OCI-LY3 (cell line): ENCODE measurements around the gene ABCC3.

Source experiments
- H2AFZ ChIP-seq: fragments of 200-600, 300-600 bp; shearing (Covaris generic); 2 replicates; pipeline ENCODE4 v1.6.0; 2014; ENCODE audit warnings: antibody characterized with exemption, low read depth, low read length
- H3K27ac ChIP-seq: fragments of 200-600, 300-600 bp; sonication (generic); 2 replicates; pipeline ENCODE4 v1.5.1; 2014; ENCODE audit warnings: mild to moderate bottlenecking, low read length, moderate library complexity, mixed read lengths
- H3K27me3 ChIP-seq: fragments of 200-600, 300-600 bp; sonication (generic); 2 replicates; pipeline ENCODE4 v1.6.1; 2014; ENCODE audit warnings: low read depth, low read length, mixed read lengths
- H3K36me3 ChIP-seq: fragments of 200-600, 300-600 bp; sonication (generic); replicated peaks from 2 replicates; pipeline ENCODE3; 2014; ENCODE audit warnings: low read depth, low read length, mixed read lengths
- H3K4me1 ChIP-seq: fragments of 300-600, 200-600 bp; sonication (generic); 2 replicates; pipeline ENCODE4 v1.6.1; 2014; ENCODE audit warnings: low read length, mixed read lengths
- H3K4me2 ChIP-seq: fragments of 200-600, 300-600 bp; sonication (generic); 2 replicates; pipeline ENCODE4 v1.6.1; 2014; ENCODE audit warnings: low read length, mixed read lengths
- H3K4me3 ChIP-seq: fragments of 300-600, 200-600 bp; sonication (generic); 2 replicates; pipeline ENCODE4 v1.5.1; 2014; ENCODE audit warnings: antibody characterized with exemption, mild to moderate bottlenecking, low read length, moderate library complexity
- H3K79me2 ChIP-seq: fragments of 300-600, 200-600 bp; shearing (Covaris generic); 2 replicates; pipeline ENCODE4 v1.6.1; 2014; ENCODE audit warnings: mild to moderate bottlenecking, low read length, mixed read lengths
- H3K9ac ChIP-seq: fragments of 300-600, 200-600 bp; shearing (Covaris generic); 2 replicates; pipeline ENCODE4 v1.6.0; 2014; ENCODE audit warnings: mild to moderate bottlenecking, low read length, moderate library complexity
- H3K9me3 ChIP-seq: fragments of 200-600, 300-600 bp; shearing (Covaris generic); 2 replicates; pipeline ENCODE4 v1.6.1; 2014; ENCODE audit warnings: low read length, mixed read lengths; ENCODE audit not compliant: insufficient read depth
- H4K20me1 ChIP-seq: fragments of 200-600, 300-600 bp; sonication (generic); 2 replicates; pipeline ENCODE4 v1.6.1; 2016; ENCODE audit warnings: low read length, mixed read lengths; ENCODE audit not compliant: insufficient read depth
- CTCF ChIP-seq: fragments of 200-600, 300-600 bp; sonication (generic); IDR thresholded peaks from 2 replicates; pipeline ENCODE4 v1.5.1; 2014; ENCODE audit warnings: antibody characterized with exemption, low read length, low read depth
- EZH2phosphoT487 ChIP-seq: fragments of 200-600 bp; shearing (Covaris generic); IDR thresholded peaks from 2 replicates; pipeline ENCODE4 v1.6.1; 2018; ENCODE audit warnings: antibody characterized with exemption, mixed run types, low read depth

The ABCC3 gene

GRCh38 chr17:50641357-50641756, 6.7 kb downstream of the ABCC3 start:
- no peaks in the 10 kb centered on the region for H3K9me3 ChIP-seq
- no peak overlapping the region for H3K9ac ChIP-seq
- peak overlapping the region; percentile 18; the same call in 1 of the 2 replicates for H2AFZ ChIP-seq
- H4K20me1 ChIP-seq: no peaks in the 10 kb centered on the region
- H3K27me3 ChIP-seq: no peaks in the 10 kb centered on the region
- H3K79me2 ChIP-seq: no peaks in the 10 kb centered on the region
- H3K36me3 ChIP-seq: no peaks in the 10 kb centered on the region
- H3K27ac ChIP-seq: no peak overlapping the region
- peaks cover 16% of the 10 kb centered on the region for H3K4me1 ChIP-seq
- no peak overlapping the region for H3K4me2 ChIP-seq
- TF ChIP-seq CTCF: no peak
- no peak for TF ChIP-seq EZH2phosphoT487
- H3K4me3 ChIP-seq: no peak overlapping the region

GRCh38 chr17:50642071-50642721, 7.5 kb downstream of the ABCC3 start:
- Histone ChIP-seq H3K27me3 (no peaks in the 10 kb centered on the region), H4K20me1 (no peaks in the 10 kb centered on the region), H3K27ac (no peak overlapping the region), H3K9me3 (no peaks in the 10 kb centered on the region), H3K4me2 (no peak overlapping the region), H3K4me3 (no peak overlapping the region), H3K79me2 (no peaks in the 10 kb centered on the region), H3K36me3 (no peaks in the 10 kb centered on the region), H3K4me1 (peaks cover 16% of the 10 kb centered on the region), H3K9ac (no peak overlapping the region), H2AFZ (no peak overlapping the region)
- no peak for TF ChIP-seq CTCF
- no peak for TF ChIP-seq EZH2phosphoT487

GRCh38 chr17:50642722-50643656, 8.3 kb downstream of the ABCC3 start:
- no peaks in the 10 kb centered on the region for H3K9me3 ChIP-seq
- H3K27ac ChIP-seq: no peak overlapping the region
- peaks cover 9% of the 10 kb centered on the region for H3K4me1 ChIP-seq
- H3K9ac ChIP-seq: no peak overlapping the region
- no peaks in the 10 kb centered on the region for H3K79me2 ChIP-seq
- H3K4me2 ChIP-seq: no peak overlapping the region
- no peak overlapping the region for H3K4me3 ChIP-seq
- H3K36me3 ChIP-seq: no peaks in the 10 kb centered on the region
- no peaks in the 10 kb centered on the region for H3K27me3 ChIP-seq
- no peak overlapping the region for H2AFZ ChIP-seq
- no peak for TF ChIP-seq EZH2phosphoT487
- TF ChIP-seq CTCF: no peak
- H4K20me1 ChIP-seq: no peaks in the 10 kb centered on the region
